22Rv1 (cell line): ENCODE data around the gene NFKB1.

Experiments used
- H3K27ac ChIP-seq: fragments of 450-650 bp; 2 replicates; pipeline ENCODE4 v1.5.1; 2017
- ZFX ChIP-seq: fragments of 450-650 bp; IDR thresholded peaks from 2 replicates; pipeline ENCODE4 v1.6.1; 2017; ENCODE audit warnings: antibody characterized with exemption, borderline replicate concordance
- TF ChIP-seq, protein P1 (sequence below): fragments of 450-650 bp; IDR thresholded peaks from 2 replicates; pipeline ENCODE4 v1.5.1; 2017; ENCODE audit warnings: mild to moderate bottlenecking

NFKB1 gene

DNA sequence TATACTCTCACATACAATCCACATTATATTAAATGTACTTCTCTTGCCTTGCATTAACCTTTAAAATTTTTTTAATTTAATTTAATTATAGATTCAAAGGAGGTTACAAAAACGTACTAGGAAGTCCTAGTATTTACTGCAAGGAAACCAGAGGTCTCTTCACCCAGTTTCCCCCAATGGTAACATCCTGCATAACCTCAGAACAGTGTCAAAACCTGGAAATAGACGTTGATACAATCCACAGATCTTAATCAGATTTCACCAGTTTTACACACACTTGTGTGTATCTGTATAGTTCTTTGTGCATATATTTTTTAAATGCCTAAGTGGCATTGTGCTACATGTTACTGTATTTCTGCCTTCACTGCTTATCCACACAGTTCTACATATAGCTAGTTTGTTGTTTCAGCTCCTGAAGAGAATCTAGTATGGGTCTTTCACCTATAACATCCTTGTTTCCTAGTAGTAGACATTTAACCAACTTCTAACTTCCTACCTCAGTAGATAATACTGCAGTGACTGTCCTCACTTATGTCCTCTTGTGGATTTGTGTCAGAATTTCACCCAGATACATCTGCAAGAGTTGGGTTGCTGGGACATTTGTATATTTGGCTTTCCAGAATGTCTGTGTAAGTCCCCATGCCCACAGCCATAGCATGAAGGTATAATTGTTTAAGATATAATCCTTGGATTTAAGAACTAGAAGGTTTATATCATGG, 103.2 kb downstream of the NFKB1 start:
- TF ChIP-seq, protein P1, sequence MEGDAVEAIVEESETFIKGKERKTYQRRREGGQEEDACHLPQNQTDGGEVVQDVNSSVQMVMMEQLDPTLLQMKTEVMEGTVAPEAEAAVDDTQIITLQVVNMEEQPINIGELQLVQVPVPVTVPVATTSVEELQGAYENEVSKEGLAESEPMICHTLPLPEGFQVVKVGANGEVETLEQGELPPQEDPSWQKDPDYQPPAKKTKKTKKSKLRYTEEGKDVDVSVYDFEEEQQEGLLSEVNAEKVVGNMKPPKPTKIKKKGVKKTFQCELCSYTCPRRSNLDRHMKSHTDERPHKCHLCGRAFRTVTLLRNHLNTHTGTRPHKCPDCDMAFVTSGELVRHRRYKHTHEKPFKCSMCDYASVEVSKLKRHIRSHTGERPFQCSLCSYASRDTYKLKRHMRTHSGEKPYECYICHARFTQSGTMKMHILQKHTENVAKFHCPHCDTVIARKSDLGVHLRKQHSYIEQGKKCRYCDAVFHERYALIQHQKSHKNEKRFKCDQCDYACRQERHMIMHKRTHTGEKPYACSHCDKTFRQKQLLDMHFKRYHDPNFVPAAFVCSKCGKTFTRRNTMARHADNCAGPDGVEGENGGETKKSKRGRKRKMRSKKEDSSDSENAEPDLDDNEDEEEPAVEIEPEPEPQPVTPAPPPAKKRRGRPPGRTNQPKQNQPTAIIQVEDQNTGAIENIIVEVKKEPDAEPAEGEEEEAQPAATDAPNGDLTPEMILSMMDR, result no peak
- no peak for TF ChIP-seq ZFX
- no peak overlapping the region for H3K27ac ChIP-seq

DNA sequence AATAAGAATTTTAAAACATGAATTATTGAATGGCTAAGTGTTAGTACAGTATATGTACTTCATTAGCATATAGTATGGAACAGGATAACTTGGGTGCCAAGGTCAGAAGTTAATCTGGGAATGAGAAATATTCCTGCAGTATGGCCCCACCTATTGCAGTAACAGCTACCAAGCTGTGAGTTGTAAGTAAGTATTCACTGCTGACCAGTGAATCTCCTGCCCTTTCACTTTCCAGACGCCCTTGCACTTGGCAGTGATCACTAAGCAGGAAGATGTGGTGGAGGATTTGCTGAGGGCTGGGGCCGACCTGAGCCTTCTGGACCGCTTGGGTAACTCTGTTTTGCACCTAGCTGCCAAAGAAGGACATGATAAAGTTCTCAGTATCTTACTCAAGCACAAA, 105.1 kb downstream of the NFKB1 start:
- H3K27ac ChIP-seq, result no peak overlapping the region
- TF ChIP-seq ZFX, result no peak
- TF ChIP-seq, protein P1, result no peak

DNA sequence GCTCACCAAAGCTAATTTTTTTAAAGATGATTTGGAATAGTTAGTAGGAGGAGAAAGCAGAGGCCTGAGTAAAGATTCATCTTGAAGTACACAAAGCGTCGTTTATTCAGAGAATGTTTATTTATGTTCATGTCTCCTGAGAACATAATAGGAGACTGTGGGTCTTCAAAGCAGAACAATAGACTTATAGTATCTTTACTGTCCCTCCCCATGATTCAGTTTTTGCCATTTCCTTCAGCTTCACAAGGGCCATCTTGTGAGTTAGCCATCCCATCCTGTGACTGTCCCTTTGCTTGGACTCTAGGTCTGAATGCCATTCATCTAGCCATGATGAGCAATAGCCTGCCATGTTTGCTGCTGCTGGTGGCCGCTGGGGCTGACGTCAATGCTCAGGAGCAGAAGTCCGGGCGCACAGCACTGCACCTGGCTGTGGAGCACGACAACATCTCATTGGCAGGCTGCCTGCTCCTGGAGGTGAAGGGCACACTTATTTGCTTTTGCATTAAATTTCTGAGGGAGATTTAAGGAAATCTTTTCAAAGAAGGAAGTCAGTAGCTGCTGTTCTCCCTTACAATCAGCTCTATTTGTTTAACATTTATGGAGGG, 105.8 kb downstream of the NFKB1 start:
- H3K27ac ChIP-seq, result no peak overlapping the region
- TF ChIP-seq, protein P1, result no peak
- no peak for TF ChIP-seq ZFX

DNA sequence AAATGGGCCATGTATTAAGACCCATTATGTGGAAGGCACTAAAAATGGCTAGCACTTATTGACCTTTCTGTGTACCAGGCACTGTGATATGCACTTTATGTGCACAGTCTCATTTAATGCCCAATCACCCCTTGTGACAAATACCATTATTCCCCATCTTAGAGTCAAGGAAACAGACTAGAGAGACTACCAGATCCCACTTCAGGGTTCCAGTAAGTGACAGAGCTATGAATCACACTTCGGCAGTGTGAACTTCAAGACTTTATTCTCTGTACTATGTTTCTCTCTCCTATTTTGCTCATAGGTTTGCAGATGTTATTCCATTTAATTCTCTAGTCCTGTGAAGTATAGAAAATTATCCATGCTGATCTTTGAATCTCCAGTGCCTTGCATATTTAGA, 107.0 kb downstream of the NFKB1 start:
- TF ChIP-seq, protein P1, result no peak
- no peak for TF ChIP-seq ZFX
- no peak overlapping the region for H3K27ac ChIP-seq

DNA sequence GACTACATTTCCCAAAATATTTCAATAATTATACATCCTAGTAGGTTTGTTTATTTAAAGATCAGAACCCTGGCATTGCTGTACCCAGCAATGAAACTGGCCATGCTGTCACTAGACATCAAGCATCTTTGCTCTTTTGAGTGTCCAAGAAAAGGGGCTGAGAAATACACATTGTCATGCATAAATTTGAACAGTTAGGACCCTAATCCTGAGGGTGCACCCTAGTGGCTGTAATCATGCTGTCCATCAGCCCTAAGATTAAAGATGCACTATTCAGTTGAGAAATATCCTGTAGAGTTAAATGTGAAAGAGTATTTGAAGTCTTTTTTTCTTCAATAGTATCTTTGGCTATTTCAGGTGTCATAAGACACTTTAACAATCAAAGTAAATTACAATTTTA, 108.8 kb downstream of the NFKB1 start:
- TF ChIP-seq, protein P1, result 0 out of 2 replicates have a peak, but pooled peaks have one; percentile 21
- TF ChIP-seq ZFX, result no peak
- H3K27ac ChIP-seq, result no peak overlapping the region

DNA sequence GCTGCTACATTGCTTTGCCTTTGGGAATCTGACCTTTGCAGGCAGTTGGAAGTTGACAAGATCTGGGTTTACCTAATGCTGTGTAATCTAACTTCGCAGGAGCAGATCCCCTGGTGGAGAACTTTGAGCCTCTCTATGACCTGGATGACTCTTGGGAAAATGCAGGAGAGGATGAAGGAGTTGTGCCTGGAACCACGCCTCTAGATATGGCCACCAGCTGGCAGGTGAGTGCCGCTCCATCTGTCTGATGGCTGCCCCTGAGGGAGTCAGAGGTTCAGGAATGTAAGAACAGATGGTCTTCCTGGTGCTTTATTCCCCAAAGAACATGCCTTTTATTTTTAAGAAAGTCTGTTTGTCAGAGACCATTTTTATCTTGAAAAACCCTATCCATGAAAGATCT, 109.3 kb downstream of the NFKB1 start:
- TF ChIP-seq, protein P1, result no peak
- no peak for TF ChIP-seq ZFX
- H3K27ac ChIP-seq, result no peak overlapping the region

DNA sequence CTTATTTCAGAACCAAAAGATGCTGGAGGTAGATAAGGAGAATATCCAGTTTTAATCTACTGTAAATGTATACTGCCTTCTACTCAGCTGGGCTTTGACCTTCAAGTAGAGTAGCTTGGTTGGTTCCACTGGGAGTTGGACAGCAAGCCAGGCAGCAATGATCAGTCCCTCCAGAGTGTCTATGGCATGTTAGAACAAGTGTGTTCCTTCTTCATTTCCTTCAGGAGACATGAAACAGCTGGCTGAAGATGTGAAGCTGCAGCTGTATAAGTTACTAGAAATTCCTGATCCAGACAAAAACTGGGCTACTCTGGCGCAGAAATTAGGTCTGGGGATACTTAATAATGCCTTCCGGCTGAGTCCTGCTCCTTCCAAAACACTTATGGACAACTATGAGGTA, 111.1 kb downstream of the NFKB1 start:
- H3K27ac ChIP-seq, result no peak overlapping the region
- TF ChIP-seq ZFX, result no peak
- TF ChIP-seq, protein P1, result no peak
